Subcutaneous abdominal adipose tissue (tissue), 5 donors: ENCODE measurements around the gene SIM1.

Source experiments
- H3K27ac ChIP-seq: one replicate; pipeline ENCODE4 v1.7.0; 2013; ENCODE audit warnings: low read depth, mild to moderate bottlenecking, inconsistent platforms, low read length, moderate library complexity
- H3K27me3 ChIP-seq, 5 donors: one replicate each; pipeline ENCODE4 v1.7.0; 2013; ENCODE audit warnings: low read length in 5 of 5, inconsistent platforms in 1 of 5; ENCODE audit not compliant: control insufficient read depth in 5 of 5, insufficient read depth in 4 of 5
- H3K36me3 ChIP-seq, 5 donors: one replicate each; pipeline ENCODE4 v1.7.0; 2013; ENCODE audit warnings: low read length in 5 of 5; ENCODE audit not compliant: control insufficient read depth in 5 of 5, insufficient read depth in 5 of 5
- H3K4me1 ChIP-seq, 5 donors: one replicate each; pipeline ENCODE4 v1.7.0; 2013; ENCODE audit warnings: low read length in 5 of 5, mild to moderate bottlenecking in 3 of 5, moderate library complexity in 1 of 5; ENCODE audit not compliant: control insufficient read depth in 5 of 5, insufficient read depth in 5 of 5
- H3K4me3 ChIP-seq, 5 donors: one replicate each; pipeline ENCODE4 v1.7.0; 2013; ENCODE audit warnings: low read length in 5 of 5, low read depth in 1 of 5
- H3K9ac ChIP-seq, 5 donors: one replicate each; pipeline ENCODE4 v1.7.0; 2013; ENCODE audit warnings: low read length in 5 of 5, mild to moderate bottlenecking in 4 of 5, moderate library complexity in 3 of 5
- H3K9me3 ChIP-seq, 5 donors: one replicate each; pipeline ENCODE4 v1.7.0; 2013; ENCODE audit warnings: low read length in 5 of 5; ENCODE audit not compliant: control insufficient read depth in 5 of 5
- donor health status: healthy.
- donor health status: healthy.
- donor health status: healthy.
- donor health status: healthy.
- donor health status: healthy.

The SIM1 gene

GRCh38 chr6:100490065-100490464 is 25.3 kb upstream of the SIM1 start:
- Histone ChIP-seq H3K4me1 (no peaks in the 10 kb centered on the region), H3K27me3 (peaks cover 0 to 6% (median 0%) of the 10 kb centered on the region in 5 donors), H3K9ac (no peak overlapping the region), H3K4me3 (no peak overlapping the region), H3K36me3 (no peaks in the 10 kb centered on the region), H3K27ac (no peak overlapping the region), H3K9me3 (no peaks in the 10 kb centered on the region)

- Histone ChIP-seq H3K9me3 (no peaks in the 10 kb centered on the region), H3K27me3 (peaks cover 0 to 4% (median 0%) of the 10 kb centered on the region in 5 donors), H3K27ac (no peak overlapping the region), H3K4me3 (no peak overlapping the region), H3K4me1 (no peaks in the 10 kb centered on the region), H3K9ac (no peak overlapping the region), H3K36me3 (no peaks in the 10 kb centered on the region)
Measured at GRCh38 chr6:100488244-100488643, 23.5 kb upstream of the SIM1 start.

- Histone ChIP-seq H3K4me1 (no peaks in the 10 kb centered on the region), H3K27ac (no peak overlapping the region), H3K27me3 (peaks cover 0 to 4% (median 0%) of the 10 kb centered on the region in 5 donors), H3K9me3 (no peaks in the 10 kb centered on the region), H3K9ac (no peak overlapping the region), H3K36me3 (no peaks in the 10 kb centered on the region), H3K4me3 (no peak overlapping the region)
Measured at GRCh38 chr6:100487638-100488037, 22.9 kb upstream of the SIM1 start.

GRCh38 chr6:100485268-100485667 is 20.5 kb upstream of the SIM1 start:
- Histone ChIP-seq H3K36me3 (no peaks in the 10 kb centered on the region), H3K9ac (no peak overlapping the region), H3K4me3 (no peak overlapping the region), H3K4me1 (no peaks in the 10 kb centered on the region), H3K9me3 (no peaks in the 10 kb centered on the region), H3K27ac (no peak overlapping the region), H3K27me3 (peaks cover 0 to 4% (median 0%) of the 10 kb centered on the region in 5 donors)

- H3K4me1 ChIP-seq = no peaks in the 10 kb centered on the region
- H3K9me3 ChIP-seq = no peaks in the 10 kb centered on the region
- H3K9ac ChIP-seq = no peak overlapping the region
- no peaks in the 10 kb centered on the region for H3K36me3 ChIP-seq
- H3K27me3 ChIP-seq = peaks cover 0 to 4% (median 0%) of the 10 kb centered on the region in 5 donors
- H3K4me3 ChIP-seq = no peak overlapping the region
- H3K27ac ChIP-seq = no peak overlapping the region
Measured at GRCh38 chr6:100484474-100484873, 19.8 kb upstream of the SIM1 start.

- Histone ChIP-seq H3K4me1 (no peaks in the 10 kb centered on the region), H3K9me3 (no peaks in the 10 kb centered on the region), H3K27me3 (peaks cover 0 to 3% (median 0%) of the 10 kb centered on the region in 5 donors), H3K9ac (no peak overlapping the region), H3K4me3 (no peak overlapping the region), H3K27ac (no peak overlapping the region), H3K36me3 (no peaks in the 10 kb centered on the region)
Measured at GRCh38 chr6:100482698-100483097, 18.0 kb upstream of the SIM1 start.

GRCh38 chr6:100479179-100480035 is 14.7 kb upstream of the SIM1 start:
- H3K4me1 ChIP-seq = no peaks in the 10 kb centered on the region
- H3K27ac ChIP-seq = no peak overlapping the region
- H3K36me3 ChIP-seq = no peaks in the 10 kb centered on the region
- no peak overlapping the region for H3K4me3 ChIP-seq
- peaks cover 0 to 3% (median 0%) of the 10 kb centered on the region in 5 donors for H3K27me3 ChIP-seq
- no peaks in the 10 kb centered on the region for H3K9me3 ChIP-seq
- no peak overlapping the region for H3K9ac ChIP-seq

GRCh38 chr6:100475554-100476320 is 11.0 kb upstream of the SIM1 start:
- H3K9me3 ChIP-seq = no peaks in the 10 kb centered on the region
- H3K27ac ChIP-seq = no peak overlapping the region
- no peak overlapping the region for H3K4me3 ChIP-seq
- no peaks in the 10 kb centered on the region for H3K36me3 ChIP-seq
- H3K4me1 ChIP-seq = no peaks in the 10 kb centered on the region
- peaks cover 0 to 7% (median under 1%) of the 10 kb centered on the region in 5 donors for H3K27me3 ChIP-seq
- no peak overlapping the region for H3K9ac ChIP-seq

GRCh38 chr6:100473182-100473581 is 8.5 kb upstream of the SIM1 start:
- peaks cover 0 to 18% (median 12%) of the 10 kb centered on the region in 5 donors for H3K27me3 ChIP-seq
- H3K4me1 ChIP-seq = no peaks in the 10 kb centered on the region
- no peaks in the 10 kb centered on the region for H3K9me3 ChIP-seq
- H3K27ac ChIP-seq = no peak overlapping the region
- H3K36me3 ChIP-seq = no peaks in the 10 kb centered on the region
- no peak overlapping the region for H3K4me3 ChIP-seq
- H3K9ac ChIP-seq = no peak overlapping the region

GRCh38 chr6:100472674-100473073 is 8.0 kb upstream of the SIM1 start:
- H3K4me1 ChIP-seq = peaks cover 0 to 1% (median 0%) of the 10 kb centered on the region in 5 donors
- H3K4me3 ChIP-seq = no peak overlapping the region
- H3K9ac ChIP-seq = no peak overlapping the region
- H3K27me3 ChIP-seq = peaks cover under 1 to 21% (median 14%) of the 10 kb centered on the region in 5 donors
- no peaks in the 10 kb centered on the region for H3K36me3 ChIP-seq
- H3K27ac ChIP-seq = no peak overlapping the region
- no peaks in the 10 kb centered on the region for H3K9me3 ChIP-seq
